Heart right ventricle (tissue), 16 donors: ENCODE data around the gene HNF4A. TPM values are rescaled to one million over a fixed set of nuclear protein-coding genes. Genes with fewer than 3 reads are reported as not detected.

Experiments used
- ATAC-seq, 8 donors: fragments of 200-7000 bp; cut with Tn5 transposase; one replicate each; pipeline ENCODE4 v1.9.1; 2020; ENCODE audit warnings: mild to moderate bottlenecking in 8 of 8, moderate library complexity in 8 of 8, moderate number of reproducible peaks in 1 of 8
- DNase-seq, 2 donors: peaks; one replicate each; pipeline ENCODE4 v3.0.0-alpha.2; 2020
- H3K27ac ChIP-seq, 10 donors: fragments of 200-600 bp; sonication (generic) in 2 of 10; one replicate each; pipeline versions ENCODE4 v1.5.0 to v1.8.0; 2020 to 2022; ENCODE audit warnings: mild to moderate bottlenecking in 3 of 10
- H3K27me3 ChIP-seq, 7 donors: fragments of 200-600 bp; one replicate each; pipeline ENCODE4 v1.8.0; 2021 to 2022; ENCODE audit warnings: mild to moderate bottlenecking in 2 of 7
- H3K36me3 ChIP-seq, 9 donors: fragments of 200-600 bp; sonication (generic) in 1 of 9; one replicate each; pipeline versions ENCODE4 v1.5.0 to v1.8.0; 2020 to 2022; ENCODE audit warnings: mild to moderate bottlenecking in 2 of 9
- H3K4me1 ChIP-seq, 9 donors: fragments of 200-600 bp; sonication (generic) in 1 of 9; one replicate each; pipeline versions ENCODE4 v1.5.0 to v1.8.0; 2020 to 2022; ENCODE audit warnings: mild to moderate bottlenecking in 4 of 9
- H3K4me3 ChIP-seq, 10 donors: fragments of 200-600 bp; sonication (generic) in 2 of 10; one replicate each; pipeline versions ENCODE4 v1.5.0 to v1.8.0; 2020 to 2022; ENCODE audit warnings: mild to moderate bottlenecking in 7 of 10, moderate library complexity in 2 of 10
- H3K9me3 ChIP-seq, 11 donors: fragments of 200-600 bp in 10 of 11; sonication (generic) in 2 of 11; one replicate each; pipeline versions ENCODE4 v1.5.0 to v1.8.0; 2013 to 2022; ENCODE audit warnings: mild to moderate bottlenecking in 2 of 11, control low read depth in 1 of 11, moderate library complexity in 1 of 11
- WGBS, 2 donors: extraction: QIAGEN DNeasy Blood & Tissue Kit; methylation state at CpG; one replicate each; pipeline ENCODE4 v1.1.7; 2013; ENCODE audit warnings: inconsistent platforms in 1 of 2; 5-methylcytosine and 5-hydroxymethylcytosine counted together
- intact Hi-C, 10 donors: fragments of 100-400 bp; cut with DNase I; formaldehyde crosslinking; loops; one replicate each; pipeline versions ENCODE4 v1.11.1 to v1.14.2; 2022
- polyA plus RNA-seq, 2 donors: library from polyadenylated mRNA; stranded (reverse); fragments of 200-250 nt; gene quantifications; one replicate each; pipeline ENCODE4 v1.2.3, GENCODE V29; 2013
- total RNA-seq, 10 donors: library from RNA; stranded (reverse); fragmentation: NEBNext Ultra II Directional in 3 of 10; extraction: Animal tissue kit (Norgen Biotek cat#: 25700) in 3 of 10; gene quantifications; one replicate each; pipeline versions ENCODE4 v1.2.1 to v1.2.4, GENCODE V29; 2021 to 2023
- TF ChIP-seq, protein P1 (sequence below), 9 donors: fragments of 200-600 bp; sonication (generic) in 2 of 9; IDR thresholded peaks; one replicate each; pipeline versions ENCODE4 v1.5.0 to v1.8.0; 2021 to 2022; ENCODE audit warnings: antibody characterized with exemption in 9 of 9, mild to moderate bottlenecking in 5 of 9, moderate library complexity in 1 of 9
- donor health status: Arrhythmogenic right ventricular cardiomyopathy.
- donor health status: ischemic (EF 13 %, LVEDD 7.1; RV severe dilation, severe dysfunction).
- donor health status: healthy with polysubstance abuse.
- donor health status: DM: no; HTN: yes; CAD: no.
- donor health status: DM: no; HTN: no; CAD: no.
- donor health status: ischemic (EF 25% LVEDD 6.9; RV normal size, moderate dysfunction).
- donor health status: ischemic (EF 25% LVEDD 5.7; RV mildly dilated, moderate dysfunction).
- donor health status: healthy.
- donor health status: DM: yes; HTN: yes; CAD: no.
- donor health status: Ischemic cardiomyopathy.
- donor health status: ischemic (EF 35%, LVEDD 5.7; RV mildly dilated, moderate dysfunction).
- donor health status: nonischemic (EF 11% LVEDD 7.7; RV severe dilation, severe dysfunction).
- donor health status: DM: yes; HTN: yes; CAD: no.
- donor health status: PGD.
- donor health status: ischemic (EF 29% LVEDD 5.4; RV normal size, mild dysfunction).
- donor health status: nonischemic (EF 23%, LVEDD 6.1; RV moderate dilation, normal function).

HNF4A gene
- total and polyA plus RNA-seq, 12 donors: under 0.01 TPM; not detected in 11

DNA sequence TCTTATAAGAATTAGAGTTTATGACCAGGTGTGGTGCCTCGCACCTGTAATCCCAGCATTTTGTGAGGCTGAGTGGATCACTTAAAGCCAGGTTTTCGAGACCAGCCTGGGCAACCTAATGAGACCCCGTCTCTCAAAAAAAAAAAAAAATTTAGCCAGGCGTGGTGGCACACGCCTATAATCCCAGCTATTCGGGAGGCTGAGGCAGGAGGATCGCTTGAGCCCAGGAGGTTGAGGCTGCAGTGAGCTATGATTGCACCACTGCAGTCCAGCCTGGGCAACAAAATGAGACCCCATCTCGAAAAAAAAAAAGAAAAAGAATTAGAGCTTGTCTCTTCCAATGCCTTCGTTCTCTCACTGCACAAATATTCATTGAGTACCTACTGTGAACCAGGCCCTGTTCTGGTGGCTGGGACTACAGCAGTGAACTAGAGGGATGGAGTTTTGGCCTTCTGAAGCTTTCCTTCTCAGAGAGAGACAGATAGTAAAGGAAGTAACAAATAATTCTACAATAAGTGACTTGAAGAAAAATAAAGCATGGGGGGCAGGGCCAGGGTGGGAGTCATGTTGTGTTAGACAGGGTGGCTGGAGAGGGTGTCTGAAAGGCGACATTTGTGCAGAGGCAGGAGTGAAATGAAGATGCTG is 56.4 kb downstream of the HNF4A start:
- H3K4me1 ChIP-seq: no peaks in the 10 kb centered on the region
- intact Hi-C loops: no loop called here
- no peak overlapping the region for H3K4me3 ChIP-seq
- ATAC-seq (no peak), DNase-seq (no peak)
- H3K36me3 ChIP-seq: no peaks in the 10 kb centered on the region
- no peak overlapping the region for H3K27ac ChIP-seq
- 80 to 83% methylated on average over 10 of the region's 10 CpGs for WGBS, 2 donors
- no peaks in the 10 kb centered on the region for H3K9me3 ChIP-seq
- TF ChIP-seq, protein P1, sequence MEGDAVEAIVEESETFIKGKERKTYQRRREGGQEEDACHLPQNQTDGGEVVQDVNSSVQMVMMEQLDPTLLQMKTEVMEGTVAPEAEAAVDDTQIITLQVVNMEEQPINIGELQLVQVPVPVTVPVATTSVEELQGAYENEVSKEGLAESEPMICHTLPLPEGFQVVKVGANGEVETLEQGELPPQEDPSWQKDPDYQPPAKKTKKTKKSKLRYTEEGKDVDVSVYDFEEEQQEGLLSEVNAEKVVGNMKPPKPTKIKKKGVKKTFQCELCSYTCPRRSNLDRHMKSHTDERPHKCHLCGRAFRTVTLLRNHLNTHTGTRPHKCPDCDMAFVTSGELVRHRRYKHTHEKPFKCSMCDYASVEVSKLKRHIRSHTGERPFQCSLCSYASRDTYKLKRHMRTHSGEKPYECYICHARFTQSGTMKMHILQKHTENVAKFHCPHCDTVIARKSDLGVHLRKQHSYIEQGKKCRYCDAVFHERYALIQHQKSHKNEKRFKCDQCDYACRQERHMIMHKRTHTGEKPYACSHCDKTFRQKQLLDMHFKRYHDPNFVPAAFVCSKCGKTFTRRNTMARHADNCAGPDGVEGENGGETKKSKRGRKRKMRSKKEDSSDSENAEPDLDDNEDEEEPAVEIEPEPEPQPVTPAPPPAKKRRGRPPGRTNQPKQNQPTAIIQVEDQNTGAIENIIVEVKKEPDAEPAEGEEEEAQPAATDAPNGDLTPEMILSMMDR (IDR thresholded peaks at IDR 0.05): no peak
- peaks cover 0 to 56% (median 33%) of the 10 kb centered on the region in 7 donors for H3K27me3 ChIP-seq

DNA sequence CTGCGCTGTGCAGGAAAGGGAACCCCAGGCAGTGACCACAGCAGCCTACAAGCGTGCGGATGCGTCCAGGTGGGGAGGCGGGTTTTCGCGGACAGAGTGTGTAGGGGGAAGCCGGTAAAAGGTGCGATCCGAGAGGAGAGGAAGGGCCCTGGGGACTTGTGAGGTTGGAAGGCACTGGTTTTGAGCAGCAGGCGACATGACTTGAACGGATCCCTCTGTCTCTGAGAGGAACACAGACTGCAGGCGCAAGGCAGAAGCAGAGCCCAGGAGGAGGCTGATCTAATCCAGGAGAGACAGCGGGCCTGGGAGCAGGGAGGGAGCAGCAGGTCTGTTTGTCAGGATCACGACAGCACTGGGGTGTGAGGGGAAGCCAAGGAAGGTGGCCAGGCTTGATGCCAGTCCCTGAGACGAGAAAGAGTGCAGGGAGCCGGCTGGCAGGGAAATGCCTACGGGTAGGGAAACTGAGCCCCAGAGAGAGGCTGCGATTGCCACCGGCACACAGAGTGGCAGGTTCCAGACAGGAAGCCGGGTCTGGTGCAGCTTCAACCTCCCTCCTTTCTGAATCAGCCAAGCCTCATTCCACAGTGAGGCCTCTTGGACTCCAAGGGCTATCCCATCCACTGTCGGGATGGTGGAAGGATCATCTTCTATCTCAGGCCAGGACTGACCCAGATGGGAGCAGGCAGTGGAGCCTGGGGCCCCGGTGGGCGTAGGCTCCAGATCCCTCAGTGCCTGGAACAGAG is 57.1 kb downstream of the HNF4A start:
- Histone ChIP-seq H3K27me3 (peaks cover 0 to 56% (median 33%) of the 10 kb centered on the region in 7 donors), H3K4me1 (no peaks in the 10 kb centered on the region), H3K4me3 (no peak overlapping the region), H3K9me3 (no peaks in the 10 kb centered on the region), H3K36me3 (no peaks in the 10 kb centered on the region), H3K27ac (no peak overlapping the region)
- intact Hi-C loops: no loop called here
- WGBS, 2 donors: 50 to 51% methylated on average over 24 of the region's 24 CpGs
- TF ChIP-seq, protein P1 (IDR thresholded peaks at IDR 0.05): no peak
- DNase-seq (no peak), ATAC-seq (no peak)

DNA sequence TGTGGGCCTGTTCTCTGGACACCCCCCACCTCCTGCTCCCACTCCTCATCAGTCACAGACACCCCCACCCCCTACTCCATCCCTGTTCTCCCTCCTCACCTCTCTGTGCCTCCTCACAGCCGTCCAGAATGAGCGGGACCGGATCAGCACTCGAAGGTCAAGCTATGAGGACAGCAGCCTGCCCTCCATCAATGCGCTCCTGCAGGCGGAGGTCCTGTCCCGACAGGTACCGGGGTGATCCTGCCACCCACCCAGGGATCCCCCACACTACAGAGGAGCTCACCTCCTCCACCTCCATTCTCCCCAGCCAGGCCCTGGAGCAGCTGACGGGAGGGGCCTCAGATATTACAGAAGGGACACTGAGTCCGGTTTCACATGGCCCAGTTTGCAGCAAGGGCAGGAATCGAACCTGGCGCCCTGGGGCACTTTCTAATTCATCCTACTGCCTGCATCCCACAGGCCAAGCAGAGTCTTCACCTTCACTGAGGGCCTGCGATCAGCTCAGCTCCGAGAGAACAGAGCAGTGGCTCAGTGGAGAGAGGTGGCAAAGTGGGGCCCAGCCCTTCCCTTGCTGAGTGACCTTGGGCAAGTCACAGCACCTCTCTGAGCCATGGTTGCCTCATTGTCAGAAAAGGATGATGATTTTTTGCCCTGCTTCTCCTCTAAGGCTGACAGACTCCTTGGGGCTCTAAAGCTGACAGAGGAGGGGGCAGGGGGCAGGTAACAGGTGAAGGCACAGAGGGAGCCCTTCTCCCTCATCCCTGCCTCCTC is 58.3 kb downstream of the HNF4A start:
- intact Hi-C loops: no loop called here
- peaks cover 0 to 55% (median 33%) of the 10 kb centered on the region in 7 donors for H3K27me3 ChIP-seq
- no peaks in the 10 kb centered on the region for H3K9me3 ChIP-seq
- H3K27ac ChIP-seq: no peak overlapping the region
- no peaks in the 10 kb centered on the region for H3K4me1 ChIP-seq
- TF ChIP-seq, protein P1 (IDR thresholded peaks at IDR 0.05): no peak
- H3K4me3 ChIP-seq: no peak overlapping the region
- no peaks in the 10 kb centered on the region for H3K36me3 ChIP-seq
- 89 to 92% methylated on average over 14 of the region's 14 CpGs for WGBS, 2 donors
- ATAC-seq: no peak
- DNase-seq: no peak

DNA sequence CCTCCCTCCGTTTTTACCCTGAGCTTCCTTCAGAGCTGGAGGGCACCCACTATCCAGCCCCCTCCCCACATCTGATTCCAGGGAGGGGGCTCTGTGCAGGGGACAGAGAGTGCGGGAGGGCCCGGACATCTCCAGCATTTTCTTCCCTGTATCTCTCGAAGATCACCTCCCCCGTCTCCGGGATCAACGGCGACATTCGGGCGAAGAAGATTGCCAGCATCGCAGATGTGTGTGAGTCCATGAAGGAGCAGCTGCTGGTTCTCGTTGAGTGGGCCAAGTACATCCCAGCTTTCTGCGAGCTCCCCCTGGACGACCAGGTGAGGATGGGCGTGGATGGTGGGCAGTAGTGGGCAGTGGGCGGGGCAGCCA is 58.8 kb downstream of the HNF4A start:
- intact Hi-C loops: no loop called here
- no peak overlapping the region for H3K4me3 ChIP-seq
- ATAC-seq: no peak
- 80% methylated on average over 16 of the region's 16 CpGs for WGBS, 2 donors
- TF ChIP-seq, protein P1 (IDR thresholded peaks at IDR 0.05): no peak
- H3K36me3 ChIP-seq: no peaks in the 10 kb centered on the region
- no peak for DNase-seq
- no peaks in the 10 kb centered on the region for H3K9me3 ChIP-seq
- no peak overlapping the region for H3K27ac ChIP-seq
- H3K4me1 ChIP-seq: no peaks in the 10 kb centered on the region
- peaks cover 0 to 52% (median 33%) of the 10 kb centered on the region in 7 donors for H3K27me3 ChIP-seq
